Upper lobe of left lung (tissue), 6 donors: Measurements from ENCODE around the gene NAA15. TPM values are rescaled to one million over a fixed set of nuclear protein-coding genes. Genes with fewer than 3 reads are reported as not detected.

Source experiments
- ATAC-seq, 2 donors: fragments of 200-7000 bp; cut with Tn5 transposase; one replicate each; pipeline ENCODE4 v1.9.1; 2022; ENCODE audit warnings: mild to moderate bottlenecking in 2 of 2, moderate library complexity in 2 of 2; ENCODE audit not compliant: low FRiP score in 2 of 2
- DNase-seq, 2 donors: peaks; one replicate each; pipeline ENCODE4 v3.0.0-alpha.2; 2019 to 2020
- H3K27ac ChIP-seq, 4 donors: fragments of 200-600 bp; sonication (generic); one replicate each; pipeline ENCODE4 v1.5.1; 2016 to 2019
- H3K27me3 ChIP-seq, 4 donors: fragments of 200-600 bp; sonication (generic); one replicate each; pipeline ENCODE4 v1.5.1; 2017 to 2019
- H3K36me3 ChIP-seq, 4 donors: fragments of 200-600 bp; sonication (generic); one replicate each; pipeline ENCODE4 v1.5.1; 2016 to 2019
- H3K4me1 ChIP-seq, 4 donors: fragments of 200-600 bp; sonication (generic); one replicate each; pipeline ENCODE4 v1.5.1; 2018 to 2019
- H3K4me3 ChIP-seq, 4 donors: fragments of 200-600 bp; sonication (generic); one replicate each; pipeline ENCODE4 v1.5.1; 2017 to 2019; ENCODE audit warnings: mild to moderate bottlenecking in 2 of 4, moderate library complexity in 1 of 4
- H3K9me3 ChIP-seq, 4 donors: fragments of 200-600 bp; sonication (generic); one replicate each; pipeline ENCODE4 v1.5.1; 2018 to 2019
- EP300 ChIP-seq, 4 donors: sonication (generic); formaldehyde crosslinking; IDR thresholded peaks; one replicate each; pipeline ENCODE4 v1.5.1; 2017; ENCODE audit warnings: antibody characterized with exemption in 4 of 4, control low read depth in 2 of 4
- POLR2A ChIP-seq, 4 donors: fragments of 450-650 bp; IDR thresholded peaks; one replicate each; pipeline ENCODE4 v1.5.1; 2016 to 2017; ENCODE audit warnings: antibody characterized with exemption in 4 of 4, mild to moderate bottlenecking in 2 of 4
- POLR2AphosphoS5 ChIP-seq, 2 donors: sonication (generic); formaldehyde crosslinking; IDR thresholded peaks; one replicate each; pipeline ENCODE4 v1.5.1; 2017; ENCODE audit warnings: antibody characterized with exemption in 2 of 2
- WGBS, 2 donors: methylation state at CpG; one replicate each; pipeline ENCODE4 v1.1.5; 2017 to 2018; 5-methylcytosine and 5-hydroxymethylcytosine counted together
- total RNA-seq, 6 donors: library from RNA; depleted of rRNA in 4 of 6; stranded (reverse); fragments of >200 nt in 4 of 6; gene quantifications; one replicate each; pipeline versions ENCODE4 v1.1.0 to v1.2.1, GENCODE V29; 2016 to 2021
- TF ChIP-seq, protein P1 (sequence below), 6 experiments: fragments of 450-650 bp in 4 of 6; fragments of 200-600 bp in 2 of 6; sonication (generic) in 2 of 6; IDR thresholded peaks; one replicate each; pipeline ENCODE4 v1.5.1; 2016 to 2019; ENCODE audit warnings: antibody characterized with exemption in 6 of 6
- donor health status: DM: no; HTN: no; CAD: no; lungs with moderate emphysema.
- donor health status: DM: no; HTN: yes; CAD: no; lungs with severe emphysema.

NAA15 gene
- total RNA-seq, 6 donors from 2014 or later, result 11.0 to 37.7 (median 31.3) TPM

DNA sequence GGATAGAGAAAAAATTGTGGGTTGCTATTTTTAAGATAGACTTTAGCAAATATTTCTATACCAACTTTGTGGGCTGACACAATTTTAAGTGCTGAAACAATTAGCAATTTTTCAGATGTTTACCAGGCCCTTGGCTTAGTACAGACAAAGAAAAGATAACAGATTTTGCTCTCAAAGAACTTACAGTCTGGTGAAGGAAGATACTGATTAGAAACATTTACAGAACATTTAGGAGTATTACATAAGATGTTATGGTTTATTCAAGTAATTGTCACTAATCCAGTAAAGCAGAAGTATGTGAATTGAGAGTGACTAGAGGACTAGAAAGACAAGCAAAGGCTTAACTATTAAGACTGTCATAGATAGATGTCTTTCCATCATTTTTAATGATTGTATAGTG lies 36.3 kb downstream of the NAA15 start:
- no peaks in the 10 kb centered on the region for H3K4me1 ChIP-seq

GRCh38 chr4:139361301-139361700 lies 60.0 kb downstream of the NAA15 start:
- Histone ChIP-seq H3K36me3 (peaks cover 0 to 77% (median 17%) of the 10 kb centered on the region in 4 donors), H3K27me3 (no peaks in the 10 kb centered on the region)
- 76 to 95% methylated on average over 1 of the region's 1 CpG for WGBS, 2 donors

More for the DNA sequence above, 36.3 kb downstream of the NAA15 start:
- no peak overlapping the region for H3K27ac ChIP-seq
- H3K4me3 ChIP-seq, result no peak overlapping the region
- peaks cover 0 to 33% (median 15%) of the 10 kb centered on the region in 4 donors for H3K36me3 ChIP-seq
- ATAC-seq (no peak), DNase-seq (no peak)
- TF ChIP-seq POLR2AphosphoS5 (IDR thresholded peaks at IDR 0.05) (no peak), POLR2A (IDR thresholded peaks at IDR 0.05) (no peak), EP300 (IDR thresholded peaks at IDR 0.05) (no peak)
- TF ChIP-seq, protein P1, sequence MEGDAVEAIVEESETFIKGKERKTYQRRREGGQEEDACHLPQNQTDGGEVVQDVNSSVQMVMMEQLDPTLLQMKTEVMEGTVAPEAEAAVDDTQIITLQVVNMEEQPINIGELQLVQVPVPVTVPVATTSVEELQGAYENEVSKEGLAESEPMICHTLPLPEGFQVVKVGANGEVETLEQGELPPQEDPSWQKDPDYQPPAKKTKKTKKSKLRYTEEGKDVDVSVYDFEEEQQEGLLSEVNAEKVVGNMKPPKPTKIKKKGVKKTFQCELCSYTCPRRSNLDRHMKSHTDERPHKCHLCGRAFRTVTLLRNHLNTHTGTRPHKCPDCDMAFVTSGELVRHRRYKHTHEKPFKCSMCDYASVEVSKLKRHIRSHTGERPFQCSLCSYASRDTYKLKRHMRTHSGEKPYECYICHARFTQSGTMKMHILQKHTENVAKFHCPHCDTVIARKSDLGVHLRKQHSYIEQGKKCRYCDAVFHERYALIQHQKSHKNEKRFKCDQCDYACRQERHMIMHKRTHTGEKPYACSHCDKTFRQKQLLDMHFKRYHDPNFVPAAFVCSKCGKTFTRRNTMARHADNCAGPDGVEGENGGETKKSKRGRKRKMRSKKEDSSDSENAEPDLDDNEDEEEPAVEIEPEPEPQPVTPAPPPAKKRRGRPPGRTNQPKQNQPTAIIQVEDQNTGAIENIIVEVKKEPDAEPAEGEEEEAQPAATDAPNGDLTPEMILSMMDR (IDR thresholded peaks at IDR 0.05), result no peak
- no peaks in the 10 kb centered on the region for H3K27me3 ChIP-seq
- H3K9me3 ChIP-seq, result no peaks in the 10 kb centered on the region

GRCh38 chr4:139367421-139368090 lies 66.3 kb downstream of the NAA15 start:
- TF ChIP-seq POLR2A (IDR thresholded peaks at IDR 0.05) (no peak), EP300 (IDR thresholded peaks at IDR 0.05) (no peak), POLR2AphosphoS5 (IDR thresholded peaks at IDR 0.05) (no peak)
- TF ChIP-seq, protein P1 (IDR thresholded peaks at IDR 0.05), result no peak
- Histone ChIP-seq H3K4me1 (no peaks in the 10 kb centered on the region), H3K27me3 (no peaks in the 10 kb centered on the region), H3K27ac (no peak overlapping the region), H3K36me3 (peaks cover 0 to 71% (median 11%) of the 10 kb centered on the region in 4 donors), H3K4me3 (no peak overlapping the region), H3K9me3 (no peaks in the 10 kb centered on the region)
- ATAC-seq (no peak), DNase-seq (no peak)
- 56 to 62% methylated on average over 1 of the region's 1 CpG for WGBS, 2 donors

More at GRCh38 chr4:139361301-139361700, 60.0 kb downstream of the NAA15 start:
- no peaks in the 10 kb centered on the region for H3K4me1 ChIP-seq
- H3K4me3 ChIP-seq, result no peak overlapping the region
- DNase-seq (no peak), ATAC-seq (no peak)
- no peak overlapping the region for H3K27ac ChIP-seq
- TF ChIP-seq POLR2AphosphoS5 (IDR thresholded peaks at IDR 0.05) (no peak), EP300 (IDR thresholded peaks at IDR 0.05) (no peak), POLR2A (IDR thresholded peaks at IDR 0.05) (no peak)
- TF ChIP-seq, protein P1 (IDR thresholded peaks at IDR 0.05), result no peak
- no peaks in the 10 kb centered on the region for H3K9me3 ChIP-seq

DNA sequence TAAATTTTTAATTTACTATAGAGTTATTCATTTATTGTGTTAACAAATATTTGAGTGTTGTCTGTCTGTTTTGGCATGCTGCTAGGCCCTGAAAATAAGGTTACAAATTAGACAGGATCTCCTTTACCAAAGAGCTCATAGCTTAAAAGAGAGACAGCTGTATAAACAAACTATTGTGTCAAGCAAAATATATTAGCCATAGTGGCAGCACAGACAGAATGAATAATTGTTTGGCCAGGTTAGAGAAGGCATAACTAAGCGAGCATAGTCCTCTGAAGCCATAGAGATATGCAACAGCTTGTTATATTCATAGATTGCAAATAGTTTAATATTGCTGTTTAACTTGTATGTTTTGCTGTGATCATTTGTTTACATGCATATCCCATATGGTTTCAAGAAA lies 67.7 kb downstream of the NAA15 start:
- ATAC-seq (no peak), DNase-seq (no peak)
- Histone ChIP-seq H3K27me3 (no peaks in the 10 kb centered on the region), H3K4me3 (no peak overlapping the region), H3K36me3 (peaks cover 4 to 79% (median 18%) of the 10 kb centered on the region in 4 donors), H3K4me1 (no peaks in the 10 kb centered on the region), H3K9me3 (no peaks in the 10 kb centered on the region), H3K27ac (no peak overlapping the region)
- TF ChIP-seq POLR2AphosphoS5 (IDR thresholded peaks at IDR 0.05), result no peak
- no peak for TF ChIP-seq POLR2A (IDR thresholded peaks at IDR 0.05)
- TF ChIP-seq EP300 (IDR thresholded peaks at IDR 0.05), result no peak
- TF ChIP-seq, protein P1 (IDR thresholded peaks at IDR 0.05), result no peak
- 72 to 90% methylated on average over 1 of the region's 1 CpG for WGBS, 2 donors

- Histone ChIP-seq H3K4me1 (no peaks in the 10 kb centered on the region), H3K27ac (no peak overlapping the region), H3K27me3 (no peaks in the 10 kb centered on the region), H3K9me3 (no peaks in the 10 kb centered on the region), H3K36me3 (peaks cover 9 to 92% (median 19%) of the 10 kb centered on the region in 4 donors), H3K4me3 (no peak overlapping the region)
- TF ChIP-seq EP300 (IDR thresholded peaks at IDR 0.05) (no peak), POLR2A (IDR thresholded peaks at IDR 0.05) (no peak), POLR2AphosphoS5 (IDR thresholded peaks at IDR 0.05) (no peak)
- TF ChIP-seq, protein P1 (IDR thresholded peaks at IDR 0.05), result no peak
- DNase-seq (no peak), ATAC-seq (no peak)
- WGBS, 2 donors, result 96 to 97% methylated on average over 1 of the region's 1 CpG
Measured at GRCh38 chr4:139374251-139374650, 72.9 kb downstream of the NAA15 start.
